Measurements from ENCODE around the gene EPS15. TPM values are rescaled to one million over a fixed set of nuclear protein-coding genes. Genes with fewer than 3 reads are reported as not detected.

Gene EPS15
- total and polyA plus RNA-seq, 10 donors = 24.2 to 142 (median 126) TPM

- Histone ChIP-seq H3K4me1 (peaks cover 51 to 91% (median 83%) of the 10 kb centered on the region in 6 donors), H3K36me3 (no peaks in the 10 kb centered on the region), H3K27me3 (replicated peaks in 1 of 7) (no peaks in the 10 kb centered on the region), H3K27ac (peak overlapping the region; percentile 51 to 99 (median 95)), H3K9me3 (no peaks in the 10 kb centered on the region), H3K4me3 (peak overlapping the region in 4 of 8 donors; percentile 15 to 92 (median 48))
- intact Hi-C loops (cut with DNase I; ENCODE audit: low total_unique reads) = no loop called here
- WGBS, 5 donors = 49 to 67% (median 61%) methylated on average over 5 of the region's 5 CpGs
- TF ChIP-seq POLR2AphosphoS5 (IDR thresholded peaks at IDR 0.05) = no peak
- no peak for TF ChIP-seq POLR2A (IDR thresholded peaks at IDR 0.05)
- TF ChIP-seq, protein P1, sequence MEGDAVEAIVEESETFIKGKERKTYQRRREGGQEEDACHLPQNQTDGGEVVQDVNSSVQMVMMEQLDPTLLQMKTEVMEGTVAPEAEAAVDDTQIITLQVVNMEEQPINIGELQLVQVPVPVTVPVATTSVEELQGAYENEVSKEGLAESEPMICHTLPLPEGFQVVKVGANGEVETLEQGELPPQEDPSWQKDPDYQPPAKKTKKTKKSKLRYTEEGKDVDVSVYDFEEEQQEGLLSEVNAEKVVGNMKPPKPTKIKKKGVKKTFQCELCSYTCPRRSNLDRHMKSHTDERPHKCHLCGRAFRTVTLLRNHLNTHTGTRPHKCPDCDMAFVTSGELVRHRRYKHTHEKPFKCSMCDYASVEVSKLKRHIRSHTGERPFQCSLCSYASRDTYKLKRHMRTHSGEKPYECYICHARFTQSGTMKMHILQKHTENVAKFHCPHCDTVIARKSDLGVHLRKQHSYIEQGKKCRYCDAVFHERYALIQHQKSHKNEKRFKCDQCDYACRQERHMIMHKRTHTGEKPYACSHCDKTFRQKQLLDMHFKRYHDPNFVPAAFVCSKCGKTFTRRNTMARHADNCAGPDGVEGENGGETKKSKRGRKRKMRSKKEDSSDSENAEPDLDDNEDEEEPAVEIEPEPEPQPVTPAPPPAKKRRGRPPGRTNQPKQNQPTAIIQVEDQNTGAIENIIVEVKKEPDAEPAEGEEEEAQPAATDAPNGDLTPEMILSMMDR (IDR thresholded peaks at IDR 0.05 in 8 of 11, conservative IDR thresholded peaks at IDR 0.05 in 3 of 11) = no peak
- no peak for DNase-seq
These were observed 3.6 kb downstream of the EPS15 start for GRCh38 chr1:51515312-51515960.

GRCh38 chr1:51514733-51515132 lies 4.3 kb downstream of the EPS15 start:
- H3K4me1 ChIP-seq = peaks cover 47 to 91% (median 82%) of the 10 kb centered on the region in 6 donors
- H3K4me3 ChIP-seq = peak overlapping the region in 5 of 8 donors; percentile 15 to 92 (median 17)
- intact Hi-C loops (cut with DNase I; ENCODE audit: low total_unique reads) = no loop called here
- H3K27ac ChIP-seq = peak overlapping the region; percentile 51 to 99 (median 95)
- no peaks in the 10 kb centered on the region for H3K9me3 ChIP-seq
- 9 to 30% (median 11%) methylated on average over 2 of the region's 2 CpGs for WGBS, 5 donors
- H3K27me3 ChIP-seq (replicated peaks in 1 of 7) = no peaks in the 10 kb centered on the region
- no peak for DNase-seq
- H3K36me3 ChIP-seq = no peaks in the 10 kb centered on the region
- TF ChIP-seq POLR2A (IDR thresholded peaks at IDR 0.05) (no peak), POLR2AphosphoS5 (IDR thresholded peaks at IDR 0.05) (no peak)
- TF ChIP-seq, protein P1 (IDR thresholded peaks at IDR 0.05 in 8 of 11, conservative IDR thresholded peaks at IDR 0.05 in 3 of 11) = no peak

- intact Hi-C loops (cut with DNase I; ENCODE audit: low total_unique reads) = no loop called here
- peaks cover 0 to 4% (median 0%) of the 10 kb centered on the region in 6 donors for H3K36me3 ChIP-seq
- WGBS, 5 donors = 50 to 81% (median 64%) methylated on average over 1 of the region's 1 CpG
These were observed 6.5 kb downstream of the EPS15 start for GRCh38 chr1:51512606-51513005.

DNA sequence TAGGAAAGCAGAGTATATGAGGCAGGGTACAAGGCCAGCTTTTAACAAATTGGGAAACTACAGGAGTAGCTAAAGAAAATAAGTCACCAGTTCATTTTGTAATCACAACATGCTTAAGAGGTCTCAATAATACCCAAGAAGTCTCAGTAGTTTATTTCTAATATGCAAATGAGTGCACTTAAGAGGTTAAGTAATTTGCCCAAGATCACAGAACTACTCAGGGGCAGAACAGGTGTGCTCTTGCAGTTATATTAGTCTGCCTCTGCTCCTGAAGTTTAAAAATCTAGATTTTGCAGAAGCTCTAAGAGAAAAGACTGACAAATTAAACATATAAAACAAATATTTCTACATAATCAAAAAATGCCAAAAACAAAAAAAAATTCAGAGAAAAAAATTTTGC lies 6.9 kb downstream of the EPS15 start:
- intact Hi-C loops (cut with DNase I; ENCODE audit: low total_unique reads) = no loop called here
- DNase-seq = no peak
- Histone ChIP-seq H3K27me3 (replicated peaks in 1 of 7) (no peaks in the 10 kb centered on the region), H3K9me3 (no peaks in the 10 kb centered on the region), H3K4me1 (peaks cover 38 to 100% (median 89%) of the 10 kb centered on the region in 6 donors), H3K36me3 (peaks cover 0 to 9% (median 0%) of the 10 kb centered on the region in 6 donors), H3K27ac (peak overlapping the region in 6 of 8 donors; percentile 16 to 99 (median 96)), H3K4me3 (no peak overlapping the region)
- TF ChIP-seq, protein P1 (IDR thresholded peaks at IDR 0.05 in 8 of 11, conservative IDR thresholded peaks at IDR 0.05 in 3 of 11) = no peak
- TF ChIP-seq POLR2A (IDR thresholded peaks at IDR 0.05) (no peak), POLR2AphosphoS5 (IDR thresholded peaks at IDR 0.05) (no peak)

More at GRCh38 chr1:51512606-51513005, 6.5 kb downstream of the EPS15 start:
- H3K27ac ChIP-seq = peak overlapping the region in 6 of 8 donors; percentile 16 to 99 (median 96)
- H3K4me1 ChIP-seq = peaks cover 43 to 100% (median 89%) of the 10 kb centered on the region in 6 donors
- DNase-seq = no peak
- H3K27me3 ChIP-seq (replicated peaks in 1 of 7) = no peaks in the 10 kb centered on the region
- no peaks in the 10 kb centered on the region for H3K9me3 ChIP-seq
- H3K4me3 ChIP-seq = peak overlapping the region in 1 of 8 donors; percentile 1
- TF ChIP-seq POLR2AphosphoS5 (IDR thresholded peaks at IDR 0.05) = no peak
- TF ChIP-seq POLR2A (IDR thresholded peaks at IDR 0.05) = no peak
- TF ChIP-seq, protein P1 (IDR thresholded peaks at IDR 0.05 in 8 of 11, conservative IDR thresholded peaks at IDR 0.05 in 3 of 11) = no peak

Data from spleen (tissue), 11 donors.